ENCODE data around the gene CYP2S1.

Gene CYP2S1

DNA sequence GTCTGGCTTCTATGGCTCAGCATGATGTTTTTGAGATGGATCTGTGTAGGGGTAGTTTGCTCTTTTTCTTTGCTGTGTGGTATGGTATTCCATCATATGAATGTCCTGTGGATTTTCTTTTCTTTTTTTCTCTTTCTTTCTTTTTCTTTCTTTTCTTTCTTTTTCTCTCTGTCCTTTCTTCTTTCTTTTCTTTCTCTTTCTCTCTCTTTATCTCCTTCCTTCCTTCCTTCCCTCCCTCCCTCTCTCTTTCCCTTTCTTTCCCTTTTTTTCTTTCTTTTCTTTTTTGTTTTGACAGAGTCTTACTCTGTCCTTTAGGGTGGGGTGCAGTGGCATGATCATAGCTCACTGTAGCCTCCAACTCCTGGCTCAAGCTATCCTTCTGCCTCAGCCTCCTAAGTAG lies 62.2 kb downstream of the CYP2S1 start:
- Histone ChIP-seq H3K36me3 (ENCODE audit: insufficient read depth) (no peaks in the 10 kb centered on the region), H3K4me1 (ENCODE audit: low read depth, poor library complexity, severe bottlenecking) (no peaks in the 10 kb centered on the region), H2AFZ (ENCODE audit: low read depth) (no peak overlapping the region), H3K27me3 (ENCODE audit: insufficient read depth, low read depth) (0 out of 2 replicates have a peak, but pooled peaks cover 10% of the 10 kb centered on the region), H3K79me2 (ENCODE audit: insufficient read depth, low read depth) (no peaks in the 10 kb centered on the region), H3K4me3 (IDR thresholded peaks at IDR 0.05; ENCODE audit: insufficient read depth, low read depth, low read length) (no peak overlapping the region), H3K27ac (no peak overlapping the region), H3K9ac (no peak overlapping the region), H3K4me2 (no peak overlapping the region), H4K20me1 (ENCODE audit: insufficient read depth) (no peaks in the 10 kb centered on the region)
- TF ChIP-seq, protein P1, sequence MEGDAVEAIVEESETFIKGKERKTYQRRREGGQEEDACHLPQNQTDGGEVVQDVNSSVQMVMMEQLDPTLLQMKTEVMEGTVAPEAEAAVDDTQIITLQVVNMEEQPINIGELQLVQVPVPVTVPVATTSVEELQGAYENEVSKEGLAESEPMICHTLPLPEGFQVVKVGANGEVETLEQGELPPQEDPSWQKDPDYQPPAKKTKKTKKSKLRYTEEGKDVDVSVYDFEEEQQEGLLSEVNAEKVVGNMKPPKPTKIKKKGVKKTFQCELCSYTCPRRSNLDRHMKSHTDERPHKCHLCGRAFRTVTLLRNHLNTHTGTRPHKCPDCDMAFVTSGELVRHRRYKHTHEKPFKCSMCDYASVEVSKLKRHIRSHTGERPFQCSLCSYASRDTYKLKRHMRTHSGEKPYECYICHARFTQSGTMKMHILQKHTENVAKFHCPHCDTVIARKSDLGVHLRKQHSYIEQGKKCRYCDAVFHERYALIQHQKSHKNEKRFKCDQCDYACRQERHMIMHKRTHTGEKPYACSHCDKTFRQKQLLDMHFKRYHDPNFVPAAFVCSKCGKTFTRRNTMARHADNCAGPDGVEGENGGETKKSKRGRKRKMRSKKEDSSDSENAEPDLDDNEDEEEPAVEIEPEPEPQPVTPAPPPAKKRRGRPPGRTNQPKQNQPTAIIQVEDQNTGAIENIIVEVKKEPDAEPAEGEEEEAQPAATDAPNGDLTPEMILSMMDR (conservative IDR thresholded peaks at IDR 0.05; ENCODE audit: low read depth, low read length), result no peak

All from KMS-11 (cell line).